Measurements from ENCODE around the gene VAV3. TPM values are rescaled to one million over a fixed set of nuclear protein-coding genes. Genes with fewer than 3 reads are reported as not detected.
"Not testable (repeated sequence)": the region's sequence is repeated elsewhere in the genome, so short reads cannot be mapped to it uniquely, and the experiment has no call there.

The VAV3 gene
- polyA plus RNA-seq, 1 donor: 18.3 TPM

DNA sequence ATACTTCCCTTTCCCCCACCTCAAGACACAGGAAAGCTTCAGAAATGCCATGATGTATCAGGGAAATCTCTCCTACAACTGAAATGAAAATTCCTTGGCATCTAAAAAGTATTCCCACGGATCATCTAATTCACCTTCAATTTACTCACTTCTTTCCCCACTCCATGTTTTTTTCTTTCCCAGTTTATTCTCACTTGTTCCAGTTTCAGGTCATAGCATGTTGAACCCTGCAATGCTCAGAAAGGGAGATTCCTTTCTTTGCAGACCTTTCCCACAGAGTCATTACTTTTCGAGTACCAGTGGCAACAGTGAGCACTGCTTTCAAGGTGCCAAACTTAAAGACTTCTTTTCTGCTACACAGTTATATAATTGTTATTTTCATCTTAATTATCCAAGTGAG is 305.0 kb downstream of the VAV3 start:
- 100% methylated on average over 1 of the region's 2 CpGs for WGBS (ENCODE audit: insufficient coverage, low lambda C conversion rate)
- H3K36me3 ChIP-seq (ENCODE audit: control insufficient read depth, insufficient read depth, low read length): no peaks in the 10 kb centered on the region
- no peak overlapping the region for H3K4me3 ChIP-seq (ENCODE audit: low read length)

GRCh38 chr1:107657356-107657755 is 307.6 kb downstream of the VAV3 start:
- Histone ChIP-seq H3K27ac (ENCODE audit: low read length) (no peak overlapping the region), H3K27me3 (ENCODE audit: control insufficient read depth, insufficient read depth, low read length) (no peaks in the 10 kb centered on the region), H3K9me3 (ENCODE audit: control insufficient read depth, low read depth, low read length) (no peaks in the 10 kb centered on the region), H3K4me1 (ENCODE audit: control insufficient read depth, insufficient read depth, low read length) (no peaks in the 10 kb centered on the region), H3K36me3 (ENCODE audit: control insufficient read depth, insufficient read depth, low read length) (no peaks in the 10 kb centered on the region), H3K4me3 (ENCODE audit: low read length) (no peak overlapping the region)
- 86% methylated on average over 1 of the region's 4 CpGs for WGBS (ENCODE audit: insufficient coverage, low lambda C conversion rate)
- DNase-seq: no peak

More for the DNA sequence above, 305.0 kb downstream of the VAV3 start:
- Histone ChIP-seq H3K9me3 (ENCODE audit: control insufficient read depth, low read depth, low read length) (no peaks in the 10 kb centered on the region), H3K27ac (ENCODE audit: low read length) (no peak overlapping the region), H3K27me3 (ENCODE audit: control insufficient read depth, insufficient read depth, low read length) (no peaks in the 10 kb centered on the region), H3K4me1 (ENCODE audit: control insufficient read depth, insufficient read depth, low read length) (peaks cover 15% of the 10 kb centered on the region)
- no peak for DNase-seq

- WGBS (ENCODE audit: insufficient coverage, low lambda C conversion rate): no CpG with 5 or more reads among the region's 2 CpGs
- DNase-seq: no peak
- Histone ChIP-seq H3K4me1 (ENCODE audit: control insufficient read depth, insufficient read depth, low read length) (peaks cover 11% of the 10 kb centered on the region), H3K27ac (ENCODE audit: low read length) (no peak overlapping the region), H3K36me3 (ENCODE audit: control insufficient read depth, insufficient read depth, low read length) (no peaks in the 10 kb centered on the region), H3K9me3 (ENCODE audit: control insufficient read depth, low read depth, low read length) (no peaks in the 10 kb centered on the region), H3K27me3 (ENCODE audit: control insufficient read depth, insufficient read depth, low read length) (no peaks in the 10 kb centered on the region), H3K4me3 (ENCODE audit: low read length) (no peak overlapping the region)
These were observed 311.2 kb downstream of the VAV3 start for GRCh38 chr1:107653765-107654164.

DNA sequence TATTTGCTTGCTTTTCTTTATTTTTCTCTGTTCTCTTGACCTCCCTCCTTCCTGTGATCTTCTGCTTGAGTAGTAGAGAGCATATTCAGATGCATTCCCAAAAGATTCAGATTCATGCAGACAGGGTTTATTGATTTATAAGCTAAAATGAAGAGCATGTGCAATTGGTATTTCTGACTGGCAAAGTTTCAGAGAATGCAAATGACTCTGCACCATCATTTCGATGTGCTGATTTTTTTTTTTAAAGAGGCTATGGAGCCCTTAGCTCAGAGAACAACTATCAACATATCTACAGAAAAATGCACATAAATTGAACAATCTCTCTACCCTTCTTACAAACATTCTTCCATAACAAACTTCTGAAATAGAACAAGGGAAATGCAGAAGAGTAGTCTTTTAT is 312.0 kb downstream of the VAV3 start:
- 100% methylated on average over 1 of the region's 1 CpG for WGBS (ENCODE audit: insufficient coverage, low lambda C conversion rate)
- no peaks in the 10 kb centered on the region for H3K36me3 ChIP-seq (ENCODE audit: control insufficient read depth, insufficient read depth, low read length)
- no peak for DNase-seq
- H3K4me1 ChIP-seq (ENCODE audit: control insufficient read depth, insufficient read depth, low read length): peaks cover 13% of the 10 kb centered on the region
- no peaks in the 10 kb centered on the region for H3K27me3 ChIP-seq (ENCODE audit: control insufficient read depth, insufficient read depth, low read length)
- no peak overlapping the region for H3K4me3 ChIP-seq (ENCODE audit: low read length)
- no peak overlapping the region for H3K27ac ChIP-seq (ENCODE audit: low read length)
- H3K9me3 ChIP-seq (ENCODE audit: control insufficient read depth, low read depth, low read length): no peaks in the 10 kb centered on the region

DNA sequence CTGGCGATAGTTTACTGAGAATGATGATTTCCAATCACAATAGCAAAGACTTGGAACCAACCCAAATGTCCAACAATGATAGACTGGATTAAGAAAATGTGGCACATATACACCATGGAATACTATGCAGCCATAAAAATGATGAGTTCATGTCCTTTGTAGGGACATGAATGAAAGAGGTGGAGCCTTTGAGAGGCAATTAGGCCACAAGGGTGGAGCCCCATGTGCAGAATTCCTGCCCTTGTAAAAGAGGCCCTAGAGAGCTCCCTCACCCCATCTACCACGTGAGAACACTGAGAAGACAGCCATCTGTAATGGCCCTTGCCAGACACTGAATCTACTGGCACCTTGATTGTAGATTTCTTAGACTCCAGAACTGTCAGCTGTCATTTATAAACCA is 314.2 kb downstream of the VAV3 start:
- WGBS (ENCODE audit: insufficient coverage, low lambda C conversion rate): no CpG with 5 or more reads among the region's 2 CpGs
- not testable (repeated sequence) for DNase-seq; H3K9me3 ChIP-seq (ENCODE audit: control insufficient read depth, low read depth, low read length); H3K27me3 ChIP-seq (ENCODE audit: control insufficient read depth, insufficient read depth, low read length); H3K27ac ChIP-seq (ENCODE audit: low read length); H3K4me3 ChIP-seq (ENCODE audit: low read length); H3K36me3 ChIP-seq (ENCODE audit: control insufficient read depth, insufficient read depth, low read length)
- H3K4me1 ChIP-seq (ENCODE audit: control insufficient read depth, insufficient read depth, low read length): peaks cover 16% of the 10 kb centered on the region

- Histone ChIP-seq H3K27ac (ENCODE audit: low read length) (peak overlapping the region; percentile 82), H3K4me1 (ENCODE audit: control insufficient read depth, insufficient read depth, low read length) (peaks cover 22% of the 10 kb centered on the region), H3K36me3 (ENCODE audit: control insufficient read depth, insufficient read depth, low read length) (no peaks in the 10 kb centered on the region), H3K27me3 (ENCODE audit: control insufficient read depth, insufficient read depth, low read length) (no peaks in the 10 kb centered on the region), H3K9me3 (ENCODE audit: control insufficient read depth, low read depth, low read length) (no peaks in the 10 kb centered on the region), H3K4me3 (ENCODE audit: low read length) (no peak overlapping the region)
- peak; percentile 68 to 85 for DNase-seq
- no CpG with 5 or more reads among the region's 3 CpGs for WGBS (ENCODE audit: insufficient coverage, low lambda C conversion rate)
These were observed 316.0 kb downstream of the VAV3 start for GRCh38 chr1:107649023-107649422.

DNA sequence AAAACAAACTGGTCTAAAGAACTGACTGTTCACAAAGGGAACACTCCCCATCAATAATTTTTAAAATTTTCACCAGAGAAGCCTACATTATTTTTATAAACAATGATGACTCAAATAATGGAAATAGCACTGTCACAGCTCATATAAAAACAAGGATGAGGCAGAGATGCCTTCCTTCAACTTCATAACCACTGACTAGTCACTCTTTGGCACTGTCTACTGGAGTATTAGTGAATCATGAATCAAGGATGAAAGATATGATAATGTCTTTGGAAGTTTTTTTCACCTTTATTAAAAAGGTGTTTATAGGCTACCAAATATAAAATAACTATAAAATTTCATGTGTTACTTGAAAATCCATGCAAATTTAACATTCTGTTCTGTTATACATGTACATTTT is 316.9 kb downstream of the VAV3 start:
- peaks cover 30% of the 10 kb centered on the region for H3K4me1 ChIP-seq (ENCODE audit: control insufficient read depth, insufficient read depth, low read length)
- H3K4me3 ChIP-seq (ENCODE audit: low read length): no peak overlapping the region
- no peaks in the 10 kb centered on the region for H3K27me3 ChIP-seq (ENCODE audit: control insufficient read depth, insufficient read depth, low read length)
- no peaks in the 10 kb centered on the region for H3K36me3 ChIP-seq (ENCODE audit: control insufficient read depth, insufficient read depth, low read length)
- peak overlapping the region; percentile 82 for H3K27ac ChIP-seq (ENCODE audit: low read length)
- DNase-seq: no peak
- no peaks in the 10 kb centered on the region for H3K9me3 ChIP-seq (ENCODE audit: control insufficient read depth, low read depth, low read length)

- no CpG with 5 or more reads among the region's 2 CpGs for WGBS (ENCODE audit: insufficient coverage, low lambda C conversion rate)
- no peak overlapping the region for H3K4me3 ChIP-seq (ENCODE audit: low read length)
- H3K36me3 ChIP-seq (ENCODE audit: control insufficient read depth, insufficient read depth, low read length): no peaks in the 10 kb centered on the region
- H3K27me3 ChIP-seq (ENCODE audit: control insufficient read depth, insufficient read depth, low read length): no peaks in the 10 kb centered on the region
- no peaks in the 10 kb centered on the region for H3K9me3 ChIP-seq (ENCODE audit: control insufficient read depth, low read depth, low read length)
- peaks cover 30% of the 10 kb centered on the region for H3K4me1 ChIP-seq (ENCODE audit: control insufficient read depth, insufficient read depth, low read length)
- DNase-seq: no peak
- H3K27ac ChIP-seq (ENCODE audit: low read length): no peak overlapping the region
These were observed 318.0 kb downstream of the VAV3 start for GRCh38 chr1:107647012-107647411.

- H3K4me1 ChIP-seq (ENCODE audit: control insufficient read depth, insufficient read depth, low read length): peaks cover 19% of the 10 kb centered on the region
- no peak for DNase-seq
- no CpG with 5 or more reads among the region's 1 CpG for WGBS (ENCODE audit: insufficient coverage, low lambda C conversion rate)
- H3K27me3 ChIP-seq (ENCODE audit: control insufficient read depth, insufficient read depth, low read length): no peaks in the 10 kb centered on the region
- H3K9me3 ChIP-seq (ENCODE audit: control insufficient read depth, low read depth, low read length): no peaks in the 10 kb centered on the region
- no peak overlapping the region for H3K4me3 ChIP-seq (ENCODE audit: low read length)
- peaks cover 7% of the 10 kb centered on the region for H3K36me3 ChIP-seq (ENCODE audit: control insufficient read depth, insufficient read depth, low read length)
- H3K27ac ChIP-seq (ENCODE audit: low read length): peak overlapping the region; percentile 12
These were observed 321.2 kb downstream of the VAV3 start for GRCh38 chr1:107643766-107644165.

GRCh38 chr1:107640207-107640606 is 324.8 kb downstream of the VAV3 start:
- Histone ChIP-seq H3K4me1 (ENCODE audit: control insufficient read depth, insufficient read depth, low read length) (peaks cover 14% of the 10 kb centered on the region), H3K36me3 (ENCODE audit: control insufficient read depth, insufficient read depth, low read length) (peaks cover 7% of the 10 kb centered on the region), H3K27ac (ENCODE audit: low read length) (no peak overlapping the region), H3K9me3 (ENCODE audit: control insufficient read depth, low read depth, low read length) (no peaks in the 10 kb centered on the region), H3K27me3 (ENCODE audit: control insufficient read depth, insufficient read depth, low read length) (no peaks in the 10 kb centered on the region), H3K4me3 (ENCODE audit: low read length) (no peak overlapping the region)
- 91% methylated on average over 4 of the region's 7 CpGs for WGBS (ENCODE audit: insufficient coverage, low lambda C conversion rate)
- no peak for DNase-seq

DNA sequence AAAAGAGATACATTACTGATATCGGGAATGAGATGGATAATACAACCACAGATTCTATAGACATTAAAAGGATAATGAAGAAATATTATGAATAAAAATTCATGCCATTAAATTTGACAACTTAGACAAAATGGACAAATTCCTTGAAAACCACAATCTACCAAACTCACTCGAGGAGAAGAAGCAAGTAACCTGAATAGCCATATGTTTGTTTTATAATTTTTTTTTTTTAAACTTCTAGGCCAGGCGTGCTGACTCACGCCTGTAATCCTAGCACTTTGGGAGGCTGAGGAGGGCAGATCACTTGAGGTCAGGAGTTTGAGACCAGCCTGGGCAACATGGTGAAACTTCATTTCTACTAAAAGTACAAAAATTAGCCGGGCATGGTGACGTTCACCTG is 327.9 kb downstream of the VAV3 start:
- Histone ChIP-seq H3K27ac (ENCODE audit: low read length) (no peak overlapping the region), H3K4me1 (ENCODE audit: control insufficient read depth, insufficient read depth, low read length) (no peaks in the 10 kb centered on the region), H3K9me3 (ENCODE audit: control insufficient read depth, low read depth, low read length) (no peaks in the 10 kb centered on the region), H3K27me3 (ENCODE audit: control insufficient read depth, insufficient read depth, low read length) (no peaks in the 10 kb centered on the region), H3K4me3 (ENCODE audit: low read length) (no peak overlapping the region), H3K36me3 (ENCODE audit: control insufficient read depth, insufficient read depth, low read length) (peaks cover 7% of the 10 kb centered on the region)
- WGBS (ENCODE audit: insufficient coverage, low lambda C conversion rate): 100% methylated on average over 1 of the region's 6 CpGs
- no peak for DNase-seq
